B cell (primary cell): Measurements from ENCODE around the gene WDR46. TPM values are rescaled to one million over a fixed set of nuclear protein-coding genes. Genes with fewer than 3 reads are reported as not detected.
A peak's percentile ranks its signal among the peaks of the same experiment; 100 is the strongest.

ENCODE experiments used
- ATAC-seq: fragments of 200-7000 bp; cut with Tn5 transposase; one replicate; pipeline ENCODE4 v1.10.0; 2021; ENCODE audit warnings: low read depth, mild to moderate bottlenecking, moderate number of reproducible peaks, moderate library complexity
- CTCF ChIA-PET: fragments of 350-600 bp; sonication (Branson Sonifier 250); formaldehyde crosslinking; loops from one replicate; lab custom pipeline; 2021; ENCODE audit warnings: antibody characterized with exemption, inconsistent platforms; lab: Charles Lee
- POLR2A ChIA-PET: fragments of 350-600 bp; sonication (Branson Sonifier 250); formaldehyde crosslinking; loops from one replicate; lab custom pipeline; 2021; ENCODE audit warnings: antibody characterized with exemption; lab: Charles Lee
- DNase-seq: peaks from one replicate; pipeline ENCODE4 v3.0.0; 2013
- H2AFZ ChIP-seq: 2 replicates; pipeline ENCODE4 v1.6.1; 2012; ENCODE audit warnings: mild to moderate bottlenecking, low read depth, low read length; ENCODE audit not compliant: insufficient read depth, poor library complexity, severe bottlenecking
- H3K27ac ChIP-seq, 2 donors: 1 replicate in 1 of 2; 2 replicates in 1 of 2; pipeline ENCODE4 v1.5.1; 2012 to 2013; ENCODE audit warnings: low read length in 2 of 2, mild to moderate bottlenecking in 2 of 2, moderate library complexity in 1 of 2
- H3K27me3 ChIP-seq, 4 experiments: fragments of 200-600 bp in 1 of 4; sonication (generic) in 1 of 4; replicated peaks in 1 of 4; 1 replicate in 2 of 4; 2 replicates in 2 of 4; pipeline versions ENCODE4 v1.6.1 to v1.7.0; 2013 to 2016; ENCODE audit warnings: low read length in 3 of 4, mild to moderate bottlenecking in 2 of 4, mixed read lengths in 1 of 4, moderate library complexity in 1 of 4; ENCODE audit not compliant: insufficient read depth in 4 of 4, control insufficient read depth in 3 of 4; ENCODE audit errors: control extremely low read depth in 1 of 4
- H3K36me3 ChIP-seq, 2 experiments: replicated peaks in 1 of 2; 1 replicate in 1 of 2; 2 replicates in 1 of 2; pipeline versions ENCODE4 v1.6.1 to v1.7.1; 2013; ENCODE audit warnings: low read length in 1 of 2; ENCODE audit not compliant: insufficient read depth in 2 of 2, control insufficient read depth in 1 of 2; ENCODE audit errors: control extremely low read depth in 1 of 2, extremely low read depth in 1 of 2
- H3K4me1 ChIP-seq, 2 donors: fragments of 200-600 bp in 1 of 2; sonication (generic) in 1 of 2; 1 replicate in 1 of 2; 2 replicates in 1 of 2; pipeline versions ENCODE4 v1.5.1 to v1.6.1; 2013 to 2017; ENCODE audit warnings: low read length in 2 of 2; ENCODE audit not compliant: control insufficient read depth in 2 of 2, insufficient read depth in 2 of 2
- H3K4me2 ChIP-seq: replicated peaks from 2 replicates; pipeline ENCODE3; 2012; ENCODE audit warnings: mild to moderate bottlenecking, low read depth, low read length; ENCODE audit not compliant: poor library complexity, severe bottlenecking
- H3K4me3 ChIP-seq, 5 experiments: fragments of 200-600 bp in 1 of 5; sonication (generic) in 1 of 5; 1 replicate in 3 of 5; 2 replicates in 2 of 5; pipeline versions ENCODE4 v1.5.1 to v1.7.0; 2011 to 2016; ENCODE audit warnings: low read length in 4 of 5, mild to moderate bottlenecking in 4 of 5, low read depth in 2 of 5, control low read depth in 1 of 5, moderate library complexity in 1 of 5; ENCODE audit not compliant: insufficient read depth in 1 of 5; ENCODE audit errors: control extremely low read depth in 1 of 5, extremely low read depth in 1 of 5
- H3K79me2 ChIP-seq: fragments of 200-600 bp; sonication (generic); one replicate; pipeline ENCODE4 v1.6.0; 2016; ENCODE audit warnings: low read length; ENCODE audit not compliant: control insufficient read depth, insufficient read depth
- H3K9ac ChIP-seq: fragments of 200-600 bp; sonication (generic); 2 replicates; pipeline ENCODE4 v1.6.1; 2017; ENCODE audit warnings: mild to moderate bottlenecking, low read length, moderate library complexity
- H3K9me3 ChIP-seq, 3 donors: one replicate each; pipeline versions ENCODE4 v1.6.1 to v1.7.1; 2013; ENCODE audit warnings: low read length in 2 of 3; ENCODE audit not compliant: control insufficient read depth in 2 of 3, insufficient read depth in 1 of 3; ENCODE audit errors: control extremely low read depth in 1 of 3
- H4K20me1 ChIP-seq: 2 replicates; pipeline ENCODE4 v1.6.0; 2012; ENCODE audit warnings: mild to moderate bottlenecking, low read length; ENCODE audit not compliant: insufficient read depth, control insufficient read depth, poor library complexity, severe bottlenecking
- H3K27ac Mint-ChIP-seq: one replicate; pipeline ENCODE4 v1.8.0; 2021; ENCODE audit warnings: mixed read lengths
- H3K27me3 Mint-ChIP-seq: one replicate; pipeline ENCODE4 v1.8.0; 2021; ENCODE audit warnings: mixed read lengths
- H3K4me1 Mint-ChIP-seq: one replicate; pipeline ENCODE4 v1.8.0; 2021; ENCODE audit warnings: mixed read lengths
- H3K4me3 Mint-ChIP-seq: one replicate; pipeline ENCODE4 v1.8.0; 2021; ENCODE audit warnings: mixed read lengths
- H3K9me3 Mint-ChIP-seq: one replicate; pipeline ENCODE4 v1.8.0; 2022; ENCODE audit warnings: mixed read lengths; ENCODE audit not compliant: insufficient read depth
- CTCF ChIP-seq: fragments of 200-600 bp; IDR thresholded peaks from one replicate; pipeline ENCODE4 v1.8.0; 2022; ENCODE audit warnings: antibody characterized with exemption, mild to moderate bottlenecking
- EZH2 ChIP-seq: IDR thresholded peaks from 2 replicates; pipeline ENCODE4 v1.6.1; 2012; ENCODE audit warnings: borderline replicate concordance, low read depth, mild to moderate bottlenecking, moderate library complexity, low read length; ENCODE audit not compliant: insufficient read depth, poor library complexity, severe bottlenecking
- WGBS: methylation state at CpG from one replicate; pipeline ENCODE4 v1.1.5; 2013; ENCODE audit warnings: missing lambda C conversion rate; ENCODE audit not compliant: insufficient coverage; 5-methylcytosine and 5-hydroxymethylcytosine counted together
- intact Hi-C: fragments of 100-400 bp; cut with micrococcal nuclease; formaldehyde crosslinking; loops from one replicate; pipeline ENCODE4 v1.10.0; 2022
- polyA plus RNA-seq: library from polyadenylated mRNA; depleted of rRNA; stranded (reverse); fragments of >200 nt; gene quantifications from 2 replicates; pipeline ENCODE4 v1.2.3, GENCODE V29; 2012
- total RNA-seq, 2 donors: library from RNA; stranded (reverse); fragments of 120-200 nt in 1 of 2; gene quantifications; 1 replicate in 1 of 2; 2 replicates in 1 of 2; pipeline versions ENCODE4 v1.2.3 to v1.2.4, GENCODE V29; 2013 to 2022

WDR46 gene
- total and polyA plus RNA-seq, 2 donors (not counting 1 experiment from before 2014, with no cell fraction given): 60.1 to 77.2 TPM

GRCh38 chr6:33313105-33313708 lies 24.2 kb upstream of the WDR46 start:
- Histone ChIP-seq H3K27ac (peak overlapping the region; percentile 97 to 100), H2AFZ (peak overlapping the region; percentile 41), H3K79me2 (peaks cover 90% of the 10 kb centered on the region), H3K4me1 (peaks cover 46 to 62% of the 10 kb centered on the region in 2 donors), H3K9me3 (no peaks in the 10 kb centered on the region), H3K4me2 (peak overlapping the region; percentile 99), H3K27me3 (no peaks in the 10 kb centered on the region), H3K9ac (peak overlapping the region; percentile 100), H3K4me3 (peak overlapping the region; percentile 74 to 100 (median 97)), H3K36me3 (peaks cover 0 to 45% of the 10 kb centered on the region in 2 experiments), H4K20me1 (peaks cover 45% of the 10 kb centered on the region)
- ChIA-PET POLR2A (interaction anchor here (0.6 to 4.2 kb wide), 13 partner anchors 13 to 899 kb away, joined by 3 to 40 read pairs (median 4); partner anchors contain the start of genes B3GALT4, CUTA, PFDN6 and RGL2), CTCF (interaction anchor here (0.8 to 5.7 kb wide), 9 partner anchors 9 to 475 kb away, joined by 3 to 54 read pairs (median 7); partner anchors contain the start of genes B3GALT4, RGL2 and TAP2)
- no peak for DNase-seq
- no peak for TF ChIP-seq EZH2
- no peak for TF ChIP-seq CTCF
- peak overlapping the region; percentile 98 for H3K27ac Mint-ChIP-seq
- H3K9me3 Mint-ChIP-seq: no peaks in the 10 kb centered on the region
- WGBS: 0% methylated on average over 27 of the region's 33 CpGs
- intact Hi-C loops: loop anchor here (5.0 kb wide), 1 partner anchor 114 kb away; no protein-coding TSS in a partner anchor
- H3K27me3 Mint-ChIP-seq: no peaks in the 10 kb centered on the region
- peak; percentile 1 for ATAC-seq
- H3K4me1 Mint-ChIP-seq: peaks cover 67% of the 10 kb centered on the region
- peak overlapping the region; percentile 100 for H3K4me3 Mint-ChIP-seq
